Measurements from ENCODE around the gene TGFBR2. TPM values are rescaled to one million over a fixed set of nuclear protein-coding genes. Genes with fewer than 3 reads are reported as not detected.

Gene TGFBR2
- total and polyA plus RNA-seq, 2 of the 13 experiments (the other 11 are each of a cell fraction or from before 2014, with no cell fraction given), result 82.2 to 187 TPM

GRCh38 chr3:30648670-30649357, 42.4 kb downstream of the TGFBR2 start (continued):
- no peak for TF ChIP-seq ZBTB40 (IDR thresholded peaks at IDR 0.05)
- TF ChIP-seq ZBTB40 (CRISPR knock-in tag; IDR thresholded peaks at IDR 0.05), result no peak
- TF ChIP-seq ZFP36 (IDR thresholded peaks at IDR 0.05; ENCODE audit: borderline replicate concordance, low read depth, low read length, partially characterized antibody), result no peak
- no peak for TF ChIP-seq ZNF275 (CRISPR knock-in tag; IDR thresholded peaks at IDR 0.05; ENCODE audit: borderline replicate concordance)
- TF ChIP-seq RCOR2 (CRISPR knock-in tag; IDR thresholded peaks at IDR 0.05), result peak; percentile 36; the same call in 1 of the 2 replicates
- no peak for TF ChIP-seq POLR2AphosphoS5 (IDR thresholded peaks at IDR 0.05; ENCODE audit: low read depth, low read length)
- no peak for TF ChIP-seq ZNF496 (CRISPR knock-in tag; IDR thresholded peaks at IDR 0.05; ENCODE audit: insufficient replicate concordance)
- no peak for TF ChIP-seq ELK4 (CRISPR knock-in tag; IDR thresholded peaks at IDR 0.05; ENCODE audit: borderline replicate concordance)
- TF ChIP-seq TRIM24 (CRISPR knock-in tag; IDR thresholded peaks at IDR 0.05), result no peak
- peak; percentile 63 for TF ChIP-seq FOXP4 (CRISPR knock-in tag; IDR thresholded peaks at IDR 0.05)
- TF ChIP-seq HNF1B (CRISPR knock-in tag; IDR thresholded peaks at IDR 0.05), result peak; percentile 68
- TF ChIP-seq SAP130 (CRISPR knock-in tag; IDR thresholded peaks at IDR 0.05; ENCODE audit: low read depth), result peak; percentile 60; the same call in 1 of the 2 replicates
- no peak for TF ChIP-seq EEA1 (CRISPR knock-in tag; IDR thresholded peaks at IDR 0.05; ENCODE audit: borderline replicate concordance)

Data from HepG2 (cell line).